Activated T-cell treated with anti-CD3 and anti-CD28 coated beads, Interleukin-2, amount 50 U/mL, for 1 hour (primary cell): Measurements from ENCODE around the gene UGT1A6.

Source experiments
- DNase-seq: peaks from one replicate; pipeline ENCODE4 v3.0.0-alpha.2; 2020

UGT1A6 gene

GRCh38 chr2:233772153-233772552 lies 79.5 kb downstream of the UGT1A6 start:
- DNase-seq = no peak

- DNase-seq = no peak
Measured at GRCh38 chr2:233772583-233772982, 79.9 kb downstream of the UGT1A6 start.

GRCh38 chr2:233773854-233774253 lies 81.2 kb downstream of the UGT1A6 start:
- DNase-seq = no peak

- no peak for DNase-seq
Measured at GRCh38 chr2:233775414-233775813, 82.7 kb downstream of the UGT1A6 start.

- no peak for DNase-seq
Measured at GRCh38 chr2:233778030-233778429, 85.3 kb downstream of the UGT1A6 start, which contains the start of gene MROH2A. Gene MROH2A, plus strand, starts transcription at chr2:233778330. Its CDS starts 1,029 bp downstream, at chr2:233779359.

GRCh38 chr2:233779722-233780121 lies 87.0 kb downstream of the UGT1A6 start:
- no peak for DNase-seq

GRCh38 chr2:233780771-233781170 lies 88.1 kb downstream of the UGT1A6 start:
- no peak for DNase-seq

GRCh38 chr2:233789554-233789953 lies 96.9 kb downstream of the UGT1A6 start:
- DNase-seq = no peak

GRCh38 chr2:233791151-233791882 lies 98.6 kb downstream of the UGT1A6 start:
- no peak for DNase-seq

- DNase-seq = no peak
Measured at GRCh38 chr2:233791883-233792329, 99.2 kb downstream of the UGT1A6 start.

GRCh38 chr2:233792720-233793119 lies 100.0 kb downstream of the UGT1A6 start:
- DNase-seq = no peak

- no peak for DNase-seq
Measured at GRCh38 chr2:233793465-233794127, 100.9 kb downstream of the UGT1A6 start.

GRCh38 chr2:233794128-233794658 lies 101.5 kb downstream of the UGT1A6 start:
- DNase-seq = no peak

GRCh38 chr2:233795735-233796171 lies 103.1 kb downstream of the UGT1A6 start:
- no peak for DNase-seq

- DNase-seq = no peak
Measured at GRCh38 chr2:233796254-233796653, 103.6 kb downstream of the UGT1A6 start.

- no peak for DNase-seq
Measured at GRCh38 chr2:233798335-233799086, 105.8 kb downstream of the UGT1A6 start.

- no peak for DNase-seq
Measured at GRCh38 chr2:233799087-233799665, 106.5 kb downstream of the UGT1A6 start.

GRCh38 chr2:233799716-233800115 lies 107.0 kb downstream of the UGT1A6 start:
- DNase-seq = no peak

- no peak for DNase-seq
Measured at GRCh38 chr2:233800208-233800607, 107.5 kb downstream of the UGT1A6 start.

GRCh38 chr2:233801357-233802131 lies 108.9 kb downstream of the UGT1A6 start:
- DNase-seq = no peak

GRCh38 chr2:233802132-233802815 lies 109.6 kb downstream of the UGT1A6 start:
- no peak for DNase-seq
